ENCODE results near the gene TMOD1. TPM values are rescaled to one million over a fixed set of nuclear protein-coding genes. Genes with fewer than 3 reads are reported as not detected.
"Not testable (repeated sequence)": the region's sequence is repeated elsewhere in the genome, so short reads cannot be mapped to it uniquely, and the experiment has no call there.

TMOD1 gene
- total RNA-seq, 2 experiments from 2014 or later, result 0.35 to 0.45 TPM

DNA sequence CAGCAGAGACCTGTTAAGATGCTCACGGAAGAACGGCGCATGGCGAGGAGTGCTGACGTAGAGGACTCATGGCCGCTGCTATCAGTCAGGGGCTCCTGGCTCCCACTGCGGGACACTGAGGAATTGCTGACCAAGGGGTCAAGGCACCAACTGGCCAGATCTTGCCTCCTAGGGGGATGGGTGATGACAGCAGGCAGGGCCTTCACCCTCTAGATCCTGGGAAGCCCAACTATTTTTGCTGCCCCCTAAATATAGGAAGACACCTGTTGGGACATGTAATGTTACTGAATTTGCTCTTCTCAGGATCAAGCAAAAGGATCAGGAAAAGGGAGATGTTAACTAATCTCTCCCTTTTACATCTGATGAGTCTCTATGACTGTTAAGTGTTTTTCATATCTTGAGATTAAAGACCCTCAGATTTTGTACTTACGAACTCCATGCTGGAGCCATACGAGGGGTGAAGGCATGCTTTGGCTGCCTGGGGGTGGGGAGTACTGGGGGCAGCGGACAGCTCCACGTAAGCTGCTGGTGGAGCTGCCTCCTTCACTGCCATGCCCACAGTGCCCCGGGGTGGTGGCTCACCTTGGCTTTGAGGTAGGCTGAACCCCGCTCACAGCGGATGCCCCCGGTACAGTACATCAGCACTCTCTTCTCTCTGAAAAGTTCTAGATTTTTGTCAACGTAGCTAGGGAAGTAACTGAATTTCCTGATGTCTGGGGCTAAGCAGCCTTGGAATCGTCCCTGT is 103.6 kb downstream of the TMOD1 start:
- no peaks in the 10 kb centered on the region for H3K4me1 Mint-ChIP-seq
- H3K9me3 Mint-ChIP-seq, result no peaks in the 10 kb centered on the region
- ChIA-PET CTCF (no interaction called here), POLR2A (no interaction called here)
- no peak overlapping the region for H3K27ac Mint-ChIP-seq
- H3K27me3 Mint-ChIP-seq, result no peaks in the 10 kb centered on the region
- H3K4me3 Mint-ChIP-seq, result no peak overlapping the region
- H3K36me3 Mint-ChIP-seq (ENCODE audit: low read depth), result peaks cover 26% of the 10 kb centered on the region
- no peak for DNase-seq

DNA sequence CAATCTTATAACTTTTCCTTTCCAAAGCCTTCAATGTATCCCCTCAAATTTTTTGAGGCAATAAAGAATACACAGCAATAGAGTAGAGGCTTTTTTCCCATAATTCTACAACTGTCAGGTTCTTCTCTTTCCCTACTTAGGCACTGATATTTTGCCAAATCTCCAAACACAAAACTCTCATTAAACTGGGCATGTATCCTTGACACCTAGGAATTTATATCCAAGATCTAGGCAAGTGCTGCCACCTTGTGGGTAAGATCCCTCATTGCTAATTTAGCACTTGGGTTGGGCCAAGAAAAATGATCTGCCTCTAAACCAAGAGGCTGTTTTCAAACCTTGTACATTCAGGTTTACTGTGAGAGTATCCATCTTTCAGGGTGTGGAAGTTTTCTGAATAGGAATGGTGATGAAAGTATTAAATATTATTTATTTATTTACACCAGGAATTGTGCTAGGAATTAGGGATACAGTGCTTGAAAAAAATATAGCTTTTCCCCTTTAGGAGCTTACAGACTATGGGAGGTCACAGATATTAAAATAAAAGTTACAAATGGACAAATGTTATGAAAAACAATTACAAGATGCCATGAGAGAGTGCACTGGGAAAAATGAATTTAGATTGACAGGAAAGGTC is 114.1 kb downstream of the TMOD1 start:
- Mint-ChIP-seq H3K27ac (no peak overlapping the region), H3K27me3 (no peaks in the 10 kb centered on the region), H3K36me3 (ENCODE audit: low read depth) (peaks cover 11% of the 10 kb centered on the region), H3K9me3 (no peaks in the 10 kb centered on the region), H3K4me1 (peaks cover 14% of the 10 kb centered on the region), H3K4me3 (no peak overlapping the region)
- ChIA-PET CTCF (interaction anchor here (0.6 to 2.2 kb wide), 14 partner anchors 9 to 641 kb away, joined by 3 to 7 read pairs (median 4); partner anchors contain the start of genes NCBP1, TDRD7 and TSTD2), POLR2A (no interaction called here)
- DNase-seq, result peak; percentile 72

DNA sequence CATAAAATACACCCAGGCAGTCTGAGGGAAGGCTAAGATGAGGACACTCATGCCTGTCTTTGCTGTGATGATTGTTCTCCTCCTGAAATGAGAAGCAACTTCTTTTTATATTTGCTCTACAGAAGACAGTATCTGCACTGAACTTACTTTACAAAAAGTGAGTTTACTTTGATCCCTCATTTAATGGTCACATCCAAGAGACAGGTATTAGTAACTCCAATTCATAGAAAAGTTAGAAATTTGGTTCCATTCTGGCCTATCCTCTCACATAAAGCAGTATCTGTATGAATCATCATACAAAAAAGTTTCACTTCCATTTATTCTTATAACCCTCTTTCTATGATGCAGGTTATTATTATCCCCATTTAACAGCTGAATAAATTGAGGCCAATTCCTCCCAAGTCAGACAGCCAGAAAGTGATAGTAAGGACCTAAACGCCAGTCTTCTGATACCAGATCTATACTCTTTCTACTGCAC is 116.5 kb downstream of the TMOD1 start:
- Mint-ChIP-seq H3K36me3 (ENCODE audit: low read depth) (peaks cover 21% of the 10 kb centered on the region), H3K9me3 (no peaks in the 10 kb centered on the region), H3K4me1 (peaks cover 14% of the 10 kb centered on the region), H3K27ac (no peak overlapping the region), H3K27me3 (no peaks in the 10 kb centered on the region), H3K4me3 (no peak overlapping the region)
- no peak for DNase-seq
- CTCF ChIA-PET, result interaction anchor here (1.0 to 1.3 kb wide), 3 partner anchors 12 to 206 kb away, joined by 3 to 5 read pairs (median 4); partner anchors contain the start of gene TDRD7
- POLR2A ChIA-PET, result no interaction called here

DNA sequence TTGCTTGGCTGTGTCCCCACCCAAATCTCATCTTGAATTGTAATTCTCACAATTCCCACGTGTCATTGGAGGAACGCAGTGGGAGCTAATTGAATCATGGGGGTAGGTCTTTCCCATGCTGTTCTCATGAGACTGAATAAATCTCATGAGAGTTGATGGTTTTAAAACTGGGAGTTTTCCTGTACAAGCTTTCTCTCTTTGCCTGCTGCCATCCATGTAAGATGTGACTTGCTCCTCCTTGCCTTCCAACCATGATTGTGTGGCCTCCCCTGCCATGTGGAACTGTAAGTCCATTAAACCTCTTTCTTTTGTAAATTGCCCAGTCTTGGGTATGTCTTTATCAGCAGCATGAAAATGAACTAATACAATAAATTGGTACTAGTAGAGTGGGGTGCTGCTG is 118.6 kb downstream of the TMOD1 start:
- H3K4me3 Mint-ChIP-seq, POLR2A ChIA-PET, CTCF ChIA-PET, H3K9me3 Mint-ChIP-seq, DNase-seq, H3K27ac Mint-ChIP-seq, H3K27me3 Mint-ChIP-seq: not testable (repeated sequence)
- Mint-ChIP-seq H3K4me1 (peaks cover 14% of the 10 kb centered on the region), H3K36me3 (ENCODE audit: low read depth) (peaks cover 32% of the 10 kb centered on the region)

DNA sequence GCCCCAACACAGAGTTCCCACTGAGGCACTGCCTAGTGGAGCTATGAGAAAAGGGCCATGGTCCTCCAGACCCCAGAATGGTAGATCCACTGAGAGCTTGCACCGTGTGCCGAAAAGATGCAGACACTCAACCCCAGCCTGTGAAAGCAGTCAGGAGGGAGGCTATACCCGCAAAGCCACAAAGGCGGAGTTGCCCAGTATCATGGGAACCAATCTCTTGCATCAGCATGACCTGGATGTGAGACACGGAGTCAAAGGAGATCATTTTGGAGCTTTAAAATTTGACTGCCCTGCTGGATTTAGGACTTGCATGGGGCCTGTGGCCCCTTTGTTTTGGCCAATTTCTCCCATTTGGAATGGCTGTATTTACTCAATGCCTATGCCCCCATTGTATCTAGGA is 121.0 kb downstream of the TMOD1 start:
- H3K9me3 Mint-ChIP-seq, POLR2A ChIA-PET, H3K27me3 Mint-ChIP-seq: not testable (repeated sequence)

DNA sequence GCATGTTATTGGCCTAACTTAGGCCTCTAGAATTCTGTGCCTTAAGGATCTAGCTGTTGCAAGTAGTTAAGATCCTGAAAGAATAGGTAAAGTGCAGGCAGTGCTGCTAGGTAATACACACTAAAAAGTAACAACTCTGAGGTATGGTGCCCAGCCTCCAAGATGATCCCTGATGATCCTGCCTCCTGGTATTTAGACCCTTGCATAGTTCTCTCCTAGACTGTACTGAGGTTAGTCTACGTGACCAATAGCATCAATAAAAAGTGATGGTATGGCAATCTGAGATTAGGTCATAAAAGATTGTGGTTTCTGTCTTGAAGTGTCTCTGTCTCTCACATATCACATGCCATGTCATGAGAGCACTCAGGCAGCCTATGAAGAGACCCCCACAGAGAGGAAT is 122.5 kb downstream of the TMOD1 start:
- Mint-ChIP-seq H3K27me3 (no peaks in the 10 kb centered on the region), H3K36me3 (ENCODE audit: low read depth) (peaks cover 24% of the 10 kb centered on the region), H3K9me3 (no peaks in the 10 kb centered on the region), H3K27ac (no peak overlapping the region), H3K4me1 (peaks cover 4% of the 10 kb centered on the region), H3K4me3 (no peak overlapping the region)
- ChIA-PET CTCF (interaction anchor here (0.9 to 2.0 kb wide), 4 partner anchors 8 to 213 kb away, joined by 3 to 7 read pairs (median 3); partner anchors contain the start of genes NCBP1 and TSTD2), POLR2A (no interaction called here)
- no peak for DNase-seq

More for the DNA sequence above, 121.0 kb downstream of the TMOD1 start:
- DNase-seq, H3K27ac Mint-ChIP-seq, H3K4me3 Mint-ChIP-seq, CTCF ChIA-PET: not testable (repeated sequence)
- H3K4me1 Mint-ChIP-seq, result peaks cover 13% of the 10 kb centered on the region
- H3K36me3 Mint-ChIP-seq (ENCODE audit: low read depth), result peaks cover 27% of the 10 kb centered on the region

DNA sequence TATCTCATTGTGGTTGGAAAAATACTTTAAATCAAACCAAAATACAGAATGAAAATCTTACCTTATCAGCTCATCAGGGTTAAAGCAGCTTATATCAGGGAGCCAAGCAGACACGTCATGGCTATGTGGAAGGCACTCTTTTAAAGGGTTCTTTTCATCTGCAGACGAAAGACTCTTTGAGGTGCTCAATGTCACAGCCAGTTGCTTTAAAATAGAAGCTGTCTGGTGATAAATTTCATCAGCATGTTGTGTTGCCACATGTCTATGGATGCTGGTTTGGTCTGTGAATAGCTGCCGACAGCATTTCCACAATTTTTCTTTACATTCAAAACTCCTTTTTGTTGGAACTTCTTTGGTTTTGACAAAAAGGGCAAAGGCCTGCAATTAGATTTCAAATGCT is 124.2 kb downstream of the TMOD1 start:
- no peaks in the 10 kb centered on the region for H3K9me3 Mint-ChIP-seq
- no peak for DNase-seq
- H3K27ac Mint-ChIP-seq, result no peak overlapping the region
- H3K4me1 Mint-ChIP-seq, result peaks cover 9% of the 10 kb centered on the region
- H3K4me3 Mint-ChIP-seq, result no peak overlapping the region
- no peaks in the 10 kb centered on the region for H3K27me3 Mint-ChIP-seq
- POLR2A ChIA-PET, result no interaction called here
- CTCF ChIA-PET, result interaction anchor here (2.0 kb wide), 1 partner anchor 10 kb away, joined by 7 read pairs; no protein-coding TSS in a partner anchor
- H3K36me3 Mint-ChIP-seq (ENCODE audit: low read depth), result peaks cover 21% of the 10 kb centered on the region

DNA sequence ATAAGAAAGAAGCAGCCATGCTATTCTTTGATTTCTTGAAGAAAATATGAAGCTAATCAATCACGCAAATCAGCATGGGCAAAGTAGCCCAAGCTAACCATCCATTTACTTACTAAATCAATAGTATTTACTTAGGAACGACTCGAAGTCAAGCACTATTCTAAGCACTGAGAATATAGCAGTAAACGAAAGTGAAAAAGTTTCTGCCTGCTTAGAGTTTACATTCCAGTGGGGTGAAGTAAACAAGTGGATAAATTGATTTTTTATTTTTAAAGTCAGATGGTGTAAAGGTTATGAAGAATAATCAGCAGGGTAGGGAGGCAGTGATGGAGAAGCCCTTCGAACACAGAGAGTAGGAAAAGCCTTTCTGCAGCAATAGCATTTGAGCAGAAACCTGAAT is 126.2 kb downstream of the TMOD1 start:
- CTCF ChIA-PET, result no interaction called here
- POLR2A ChIA-PET, result no interaction called here
- H3K4me1 Mint-ChIP-seq, result peaks cover 23% of the 10 kb centered on the region
- no peaks in the 10 kb centered on the region for H3K27me3 Mint-ChIP-seq
- H3K4me3 Mint-ChIP-seq, result no peak overlapping the region
- no peak for DNase-seq
- H3K9me3 Mint-ChIP-seq, result no peaks in the 10 kb centered on the region
- peaks cover 14% of the 10 kb centered on the region for H3K36me3 Mint-ChIP-seq (ENCODE audit: low read depth)
- H3K27ac Mint-ChIP-seq, result no peak overlapping the region

DNA sequence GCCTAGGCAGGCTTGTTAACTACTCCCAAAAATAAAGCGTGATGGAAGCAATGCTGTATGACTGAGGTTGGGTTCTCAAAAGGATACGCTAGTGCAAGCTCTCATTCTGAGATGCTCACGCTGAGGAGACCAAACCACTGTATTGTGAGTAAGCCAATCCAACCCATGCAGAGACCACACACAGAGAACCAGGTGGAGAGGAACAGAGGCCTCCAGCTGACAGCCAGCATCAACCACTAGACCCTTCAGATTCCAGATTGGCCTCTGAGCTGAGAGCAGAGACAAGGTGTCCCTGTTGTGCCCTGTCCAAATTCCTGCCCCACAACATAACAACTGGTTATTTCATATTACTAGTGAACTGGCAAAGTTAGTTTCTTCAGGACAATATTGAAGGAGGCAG is 127.2 kb downstream of the TMOD1 start:
- Mint-ChIP-seq H3K9me3 (no peaks in the 10 kb centered on the region), H3K27ac (no peak overlapping the region), H3K4me3 (no peak overlapping the region), H3K27me3 (no peaks in the 10 kb centered on the region), H3K36me3 (ENCODE audit: low read depth) (peaks cover 10% of the 10 kb centered on the region), H3K4me1 (peaks cover 25% of the 10 kb centered on the region)
- ChIA-PET POLR2A (no interaction called here), CTCF (interaction anchor here (1.3 kb wide), 1 partner anchor 10 kb away, joined by 3 read pairs; no protein-coding TSS in a partner anchor)
- no peak for DNase-seq

DNA sequence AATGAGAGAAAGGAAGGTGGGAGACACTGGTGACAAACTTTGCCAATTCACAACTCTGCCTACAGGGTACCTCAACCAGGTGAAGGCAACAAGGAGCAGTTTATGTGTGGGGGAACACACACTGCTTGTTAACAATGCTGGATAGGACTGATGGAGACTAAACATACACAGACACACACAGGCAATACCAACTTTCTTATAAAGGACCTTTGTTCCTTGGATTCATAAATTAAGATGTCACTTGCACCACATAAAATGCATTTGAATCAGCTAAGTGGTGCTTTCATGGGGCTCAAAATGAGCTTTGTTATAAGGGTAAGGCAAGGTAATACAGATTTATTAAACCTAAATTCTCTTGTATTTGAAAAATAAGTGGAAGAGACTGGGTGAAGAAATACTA is 127.7 kb downstream of the TMOD1 start:
- no peak for DNase-seq
- peaks cover 25% of the 10 kb centered on the region for H3K4me1 Mint-ChIP-seq
- POLR2A ChIA-PET, result no interaction called here
- no peak overlapping the region for H3K4me3 Mint-ChIP-seq
- CTCF ChIA-PET, result interaction anchor here (1.3 kb wide), 2 partner anchors 10 to 11 kb away, joined by 3 read pairs; no protein-coding TSS in a partner anchor
- H3K27ac Mint-ChIP-seq, result no peak overlapping the region
- H3K27me3 Mint-ChIP-seq, result no peaks in the 10 kb centered on the region
- H3K9me3 Mint-ChIP-seq, result no peaks in the 10 kb centered on the region
- H3K36me3 Mint-ChIP-seq (ENCODE audit: low read depth), result peaks cover 7% of the 10 kb centered on the region

DNA sequence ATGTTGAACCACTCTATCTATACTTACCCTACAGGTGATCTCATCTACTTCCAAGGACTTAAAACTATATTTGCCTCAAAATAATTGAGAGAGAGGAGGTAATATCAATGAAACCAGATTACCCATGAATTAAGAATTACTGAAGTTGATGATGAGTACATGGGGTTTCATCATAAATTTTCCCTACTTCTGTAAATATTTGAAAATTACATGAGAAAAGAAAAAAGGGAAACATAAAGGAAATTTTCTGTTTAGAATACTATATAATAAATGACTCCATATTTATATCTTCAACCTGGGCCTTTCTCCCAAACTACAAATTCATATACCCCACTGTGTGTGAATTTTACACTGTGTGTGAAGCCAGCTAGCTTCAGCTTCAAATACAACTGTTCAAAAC is 129.1 kb downstream of the TMOD1 start:
- ChIA-PET POLR2A (no interaction called here), CTCF (interaction anchor here (0.6 to 1.3 kb wide), 3 partner anchors 10 to 167 kb away, joined by 3 to 4 read pairs (median 3); no protein-coding TSS in a partner anchor)
- H3K4me1 Mint-ChIP-seq, result peaks cover 36% of the 10 kb centered on the region
- no peaks in the 10 kb centered on the region for H3K9me3 Mint-ChIP-seq
- H3K4me3 Mint-ChIP-seq, result no peak overlapping the region
- no peak for DNase-seq
- peaks cover 6% of the 10 kb centered on the region for H3K36me3 Mint-ChIP-seq (ENCODE audit: low read depth)
- no peak overlapping the region for H3K27ac Mint-ChIP-seq
- no peaks in the 10 kb centered on the region for H3K27me3 Mint-ChIP-seq

DNA sequence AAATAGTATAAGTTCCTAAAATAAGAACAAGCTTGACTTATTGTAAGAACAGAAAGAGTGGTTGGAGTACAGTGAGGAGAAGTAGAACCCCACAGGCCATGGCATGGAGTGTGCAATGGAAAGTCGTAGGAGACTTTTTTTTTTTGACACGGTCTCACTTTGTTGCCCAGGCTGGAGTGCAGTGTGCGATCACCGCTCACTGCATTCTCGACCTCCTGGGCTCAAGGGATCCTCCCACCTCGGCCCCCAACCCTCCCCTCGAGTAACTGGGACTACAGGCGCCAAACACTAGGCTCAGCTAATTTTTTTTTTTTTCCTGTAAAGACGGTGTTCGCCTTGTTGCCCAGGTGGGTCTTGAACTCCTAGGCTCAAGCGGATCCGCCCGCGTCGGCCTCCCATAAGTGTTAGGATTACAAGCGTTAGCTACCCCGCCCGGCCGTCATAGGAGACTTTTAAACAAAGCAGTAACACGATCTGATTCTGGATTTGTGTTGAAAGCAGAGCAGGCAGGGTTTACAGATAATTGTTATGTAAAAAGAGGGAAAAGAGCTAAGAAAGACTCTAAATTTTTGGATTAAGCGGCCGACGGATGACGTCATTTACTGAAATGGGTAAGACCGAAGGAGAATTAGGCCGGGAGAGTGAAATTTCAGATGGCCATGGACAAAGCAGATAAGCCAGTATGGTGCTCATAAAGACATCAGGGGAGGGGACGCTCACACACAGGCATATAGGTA is 130.9 kb downstream of the TMOD1 start:
- Mint-ChIP-seq H3K9me3 (no peaks in the 10 kb centered on the region), H3K36me3 (ENCODE audit: low read depth) (peaks cover 10% of the 10 kb centered on the region), H3K27ac (peak overlapping the region; percentile 100), H3K27me3 (no peaks in the 10 kb centered on the region), H3K4me3 (peak overlapping the region; percentile 93), H3K4me1 (peaks cover 48% of the 10 kb centered on the region)
- peak; percentile 36 for DNase-seq
- ChIA-PET CTCF (interaction anchor here (0.9 to 2.3 kb wide), 8 partner anchors 9 to 233 kb away, joined by 3 to 10 read pairs (median 4); no protein-coding TSS in a partner anchor), POLR2A (interaction anchor here (1.1 kb wide), 2 partner anchors 44 to 394 kb away, joined by 4 read pairs; no protein-coding TSS in a partner anchor)

All from activated CD4-positive, alpha-beta T cell treated with anti-CD3 and anti-CD28 coated beads, Interleukin-2, amount 10 ng/mL, durations not matched to agents 7 days and 5 days (primary cell).